Measurements from ENCODE around the gene LRRC75A. TPM values are rescaled to one million over a fixed set of nuclear protein-coding genes. Genes with fewer than 3 reads are reported as not detected.
"Not testable (repeated sequence)": the region's sequence is repeated elsewhere in the genome, so short reads cannot be mapped to it uniquely, and the experiment has no call there.

Gene LRRC75A
- total RNA-seq, 2 donors from 2014 or later, result 5.2 to 25.8 TPM

GRCh38 chr17:16456742-16457316 lies 35.2 kb downstream of the LRRC75A start:
- intact Hi-C loops (cut with DNase I), result no loop called here
- no peaks in the 10 kb centered on the region for H3K27me3 ChIP-seq (replicated peaks; ENCODE audit: insufficient read depth)
- DNase-seq (ENCODE audit: low spot score), result no peak
- H3K4me3 ChIP-seq, result no peak overlapping the region
- no peak overlapping the region for H3K27ac ChIP-seq
- 72% methylated on average over 9 of the region's 9 CpGs for WGBS
- no peaks in the 10 kb centered on the region for H3K36me3 ChIP-seq
- no peaks in the 10 kb centered on the region for H3K4me1 ChIP-seq (replicated peaks)
- TF ChIP-seq POLR2A (IDR thresholded peaks at IDR 0.05) (no peak), CTCF (IDR thresholded peaks at IDR 0.05) (no peak), POLR2AphosphoS5 (IDR thresholded peaks at IDR 0.05) (no peak)
- no peaks in the 10 kb centered on the region for H3K9me3 ChIP-seq

GRCh38 chr17:16455997-16456741 lies 35.8 kb downstream of the LRRC75A start:
- Histone ChIP-seq H3K27me3 (replicated peaks; ENCODE audit: insufficient read depth) (no peaks in the 10 kb centered on the region), H3K36me3 (no peaks in the 10 kb centered on the region), H3K9me3 (no peaks in the 10 kb centered on the region), H3K4me3 (no peak overlapping the region), H3K27ac (no peak overlapping the region), H3K4me1 (replicated peaks) (no peaks in the 10 kb centered on the region)
- intact Hi-C loops (cut with DNase I), result no loop called here
- DNase-seq (ENCODE audit: low spot score), result no peak
- TF ChIP-seq POLR2A (IDR thresholded peaks at IDR 0.05), result no peak
- TF ChIP-seq CTCF (IDR thresholded peaks at IDR 0.05), result no peak
- no peak for TF ChIP-seq POLR2AphosphoS5 (IDR thresholded peaks at IDR 0.05)
- 81% methylated on average over 5 of the region's 5 CpGs for WGBS

- H3K4me3 ChIP-seq, result no peak overlapping the region
- H3K36me3 ChIP-seq, result no peaks in the 10 kb centered on the region
- no peaks in the 10 kb centered on the region for H3K9me3 ChIP-seq
- WGBS, result 85% methylated on average over 4 of the region's 4 CpGs
- TF ChIP-seq POLR2A (IDR thresholded peaks at IDR 0.05), result no peak
- TF ChIP-seq CTCF (IDR thresholded peaks at IDR 0.05), result peak in 1 of 4 experiments; percentile 8
- no peak overlapping the region for H3K27ac ChIP-seq
- intact Hi-C loops (cut with DNase I), result loop anchor here (1.0 kb wide), 1 partner anchor 68 kb away; no protein-coding TSS in a partner anchor
- H3K27me3 ChIP-seq (replicated peaks; ENCODE audit: insufficient read depth), result no peaks in the 10 kb centered on the region
- H3K4me1 ChIP-seq (replicated peaks), result no peaks in the 10 kb centered on the region
- DNase-seq (ENCODE audit: low spot score), result no peak
Observed at GRCh38 chr17:16453493-16453851, 38.5 kb downstream of the LRRC75A start.

- H3K4me1 ChIP-seq (replicated peaks); DNase-seq (ENCODE audit: low spot score); H3K9me3 ChIP-seq; H3K27me3 ChIP-seq (replicated peaks; ENCODE audit: insufficient read depth); H3K36me3 ChIP-seq; H3K27ac ChIP-seq; H3K4me3 ChIP-seq; intact Hi-C loops (cut with DNase I): not testable (repeated sequence)
- WGBS, result 87% methylated on average over 8 of the region's 8 CpGs
Observed at GRCh38 chr17:16452268-16452667, 39.7 kb downstream of the LRRC75A start.

- 91% methylated on average over 4 of the region's 4 CpGs for WGBS
- Histone ChIP-seq H3K9me3 (no peaks in the 10 kb centered on the region), H3K4me3 (no peak overlapping the region), H3K27ac (no peak overlapping the region), H3K27me3 (replicated peaks; ENCODE audit: insufficient read depth) (no peaks in the 10 kb centered on the region), H3K36me3 (no peaks in the 10 kb centered on the region), H3K4me1 (replicated peaks) (no peaks in the 10 kb centered on the region)
- DNase-seq (ENCODE audit: low spot score), result no peak
- no peak for TF ChIP-seq CTCF (IDR thresholded peaks at IDR 0.05)
- TF ChIP-seq POLR2A (IDR thresholded peaks at IDR 0.05), result no peak
- no peak for TF ChIP-seq POLR2AphosphoS5 (IDR thresholded peaks at IDR 0.05)
- intact Hi-C loops (cut with DNase I), result no loop called here
Observed at GRCh38 chr17:16450028-16450427, 42.0 kb downstream of the LRRC75A start.

Data from prostate gland (tissue), 2 donors.